Measurements from ENCODE around the gene CLTA. TPM values are rescaled to one million over a fixed set of nuclear protein-coding genes. Genes with fewer than 3 reads are reported as not detected.
"Not testable (repeated sequence)": the region's sequence is repeated elsewhere in the genome, so short reads cannot be mapped to it uniquely, and the experiment has no call there.

Gene CLTA
- total RNA-seq, 2 donors from 2014 or later, result 80.7 to 88.0 TPM

GRCh38 chr9:36154331-36154952, 36.3 kb upstream of the CLTA start:
- peak; percentile 54 for DNase-seq
- intact Hi-C loops (cut with DNase I), result no loop called here
- peak; percentile 58 to 60 for ATAC-seq

GRCh38 chr9:36156116-36156515, 34.6 kb upstream of the CLTA start:
- intact Hi-C loops (cut with DNase I), result no loop called here
- DNase-seq, result no peak
- ATAC-seq, result no peak

DNA sequence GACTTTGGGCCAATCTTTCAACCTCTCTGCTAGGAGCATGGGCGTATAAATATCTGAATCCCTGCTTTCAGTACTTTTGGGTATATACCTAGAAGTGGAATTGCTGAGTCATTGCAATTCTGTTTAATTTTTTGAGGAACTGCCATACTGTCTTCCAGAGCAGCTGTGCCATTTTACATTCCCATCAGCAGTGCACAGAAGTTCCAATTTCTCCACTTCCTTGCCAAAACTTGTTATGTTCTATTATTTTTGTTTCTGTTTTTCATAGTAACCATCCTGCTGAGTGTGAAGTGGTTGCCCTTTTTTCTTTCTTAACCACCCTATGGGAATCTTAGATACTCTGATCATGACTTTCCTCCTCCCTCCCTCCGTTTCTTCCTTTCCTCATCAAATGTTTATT, 32.6 kb upstream of the CLTA start:
- DNase-seq (no peak), ATAC-seq (peak; percentile 51 to 54)
- intact Hi-C loops (cut with DNase I), result no loop called here

- ATAC-seq (peak; percentile 20 to 54), DNase-seq (no peak)
- intact Hi-C loops (cut with DNase I), result no loop called here
These were observed 31.8 kb upstream of the CLTA start for GRCh38 chr9:36158917-36159316.

GRCh38 chr9:36159509-36159908, 31.2 kb upstream of the CLTA start:
- DNase-seq; ATAC-seq; intact Hi-C loops (cut with DNase I): not testable (repeated sequence)

DNA sequence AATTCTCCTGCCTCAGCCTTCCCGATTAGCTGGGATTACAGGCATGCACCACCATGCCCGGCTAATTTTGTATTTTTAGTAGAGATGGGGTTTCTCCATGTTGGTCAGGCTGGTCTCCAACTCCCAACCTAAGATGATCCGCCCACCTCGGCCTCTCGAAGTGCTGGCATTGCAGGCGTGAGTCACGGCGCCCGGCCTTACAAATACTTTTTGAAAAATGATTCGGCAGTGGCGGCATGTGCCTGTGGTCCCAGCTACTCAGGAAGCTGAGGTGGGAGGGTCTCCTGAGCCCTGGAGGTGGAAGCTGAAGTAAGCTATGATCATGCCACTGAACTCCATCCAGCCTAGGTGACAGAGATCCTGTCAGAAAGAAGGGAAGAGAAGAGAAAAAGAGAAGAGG, 30.6 kb upstream of the CLTA start:
- DNase-seq, ATAC-seq: not testable (repeated sequence)
- intact Hi-C loops (cut with DNase I), result loop anchor here (10.0 kb wide), 2 partner anchors 55 to 205 kb away; partner anchors contain the start of gene OR2S2 (in 1 of the 2)

DNA sequence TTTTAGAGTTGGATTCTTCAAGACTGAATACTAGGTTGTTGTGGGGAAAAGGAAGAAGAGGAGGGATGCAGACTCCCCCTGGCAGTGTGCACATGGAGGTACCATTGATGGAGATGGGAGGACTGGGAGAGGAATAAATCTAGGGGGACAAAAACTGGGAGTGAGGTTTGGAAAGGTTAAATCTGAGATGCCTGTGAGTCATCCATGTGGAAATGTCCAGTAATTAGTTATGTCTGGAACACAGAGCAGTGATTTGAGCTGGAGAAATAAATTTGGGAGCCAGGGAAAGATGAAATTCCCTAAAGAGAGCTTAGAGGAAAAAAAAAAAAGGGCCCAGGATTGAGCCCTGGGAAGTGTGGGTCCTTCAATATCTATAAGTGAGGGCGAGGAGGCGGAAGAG, 29.5 kb upstream of the CLTA start:
- intact Hi-C loops (cut with DNase I), result loop anchor here (10.0 kb wide), 2 partner anchors 56 to 206 kb away; partner anchors contain the start of gene OR2S2 (in 1 of the 2)
- DNase-seq, result no peak
- no peak for ATAC-seq

- DNase-seq (no peak), ATAC-seq (no peak)
- intact Hi-C loops (cut with DNase I), result loop anchor here (10.0 kb wide), 2 partner anchors 57 to 207 kb away; partner anchors contain the start of gene OR2S2 (in 1 of the 2)
These were observed 28.4 kb upstream of the CLTA start for GRCh38 chr9:36162211-36162738.

DNA sequence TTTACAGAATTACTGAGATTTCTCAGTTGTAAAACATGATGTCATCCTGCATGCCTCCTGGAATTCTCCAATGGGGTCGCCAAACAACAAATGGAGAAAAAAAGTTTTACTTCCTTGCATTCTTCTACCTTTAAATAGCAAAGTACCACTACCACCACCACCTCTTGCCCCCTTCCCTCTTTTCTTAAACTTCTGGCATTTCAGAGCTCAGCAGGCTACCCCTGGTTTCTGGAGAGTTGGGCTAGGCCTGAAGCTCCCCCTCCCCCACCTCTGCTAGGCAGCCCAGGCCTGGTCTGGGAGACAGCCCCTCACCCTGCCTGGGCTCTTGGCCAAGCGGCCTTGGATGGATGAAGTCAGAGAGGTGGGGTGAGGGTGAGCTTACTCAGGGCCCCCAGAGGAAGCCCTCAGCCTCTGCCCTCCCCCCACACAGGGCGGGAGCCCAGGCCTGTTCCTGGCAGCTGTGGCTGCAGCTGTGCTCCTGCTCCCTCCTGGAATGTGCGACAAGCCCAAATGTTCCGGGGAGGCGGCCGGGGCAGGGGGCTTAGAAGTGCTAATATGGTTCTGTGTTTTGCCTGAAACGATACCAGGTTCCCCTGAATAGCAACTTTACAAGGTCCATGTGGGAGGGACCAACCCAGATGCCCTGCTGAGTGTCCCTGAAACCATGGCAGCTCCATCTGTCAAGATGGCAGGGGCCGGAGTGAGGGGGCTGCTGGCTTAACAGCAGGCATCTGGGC, 27.5 kb upstream of the CLTA start:
- DNase-seq, result peak; percentile 67
- intact Hi-C loops (cut with DNase I), result loop anchor here (10.0 kb wide), 2 partner anchors 58 to 208 kb away; partner anchors contain the start of gene OR2S2 (in 1 of the 2)
- ATAC-seq, result peak; percentile 51 to 56

- ATAC-seq (no peak), DNase-seq (no peak)
- intact Hi-C loops (cut with DNase I), result loop anchor here (10.0 kb wide), 2 partner anchors 59 to 209 kb away; partner anchors contain the start of gene OR2S2 (in 1 of the 2)
These were observed 26.9 kb upstream of the CLTA start for GRCh38 chr9:36163786-36164170.

GRCh38 chr9:36164372-36164771, 26.3 kb upstream of the CLTA start:
- intact Hi-C loops (cut with DNase I), result loop anchor here (10.0 kb wide), 2 partner anchors 60 to 210 kb away; partner anchors contain the start of gene OR2S2 (in 1 of the 2)
- ATAC-seq (no peak), DNase-seq (peak; percentile 37)

DNA sequence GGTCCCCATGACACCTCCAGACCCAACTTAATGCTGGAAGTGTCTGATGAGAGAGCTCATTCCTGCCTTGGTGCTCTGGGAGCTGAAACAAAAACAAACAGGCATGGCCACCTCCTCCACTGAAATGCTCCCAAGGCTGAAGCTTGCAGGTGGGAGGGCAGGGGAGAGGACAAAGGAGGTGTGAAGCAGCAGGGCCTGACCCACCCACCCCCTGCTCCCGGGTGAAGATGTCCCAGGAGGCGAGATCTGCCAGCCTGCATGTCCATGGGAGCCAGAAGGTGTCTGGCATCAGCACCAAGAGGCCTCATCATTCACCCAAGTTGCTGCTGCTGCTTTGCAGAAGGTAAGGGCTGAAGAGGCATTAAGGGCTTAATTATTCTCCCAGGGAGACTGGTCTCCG, 25.7 kb upstream of the CLTA start:
- no peak for ATAC-seq
- intact Hi-C loops (cut with DNase I), result loop anchor here (10.0 kb wide), 2 partner anchors 60 to 210 kb away; partner anchors contain the start of gene OR2S2 (in 1 of the 2)
- DNase-seq, result no peak

- ATAC-seq (peak; percentile 13 to 51), DNase-seq (no peak)
- intact Hi-C loops (cut with DNase I), result loop anchor here (1.0 to 10.0 kb wide), 3 partner anchors 61 to 211 kb away; partner anchors contain the start of gene OR2S2 (in 1 of the 2)
These were observed 24.9 kb upstream of the CLTA start for GRCh38 chr9:36165826-36166167.

DNA sequence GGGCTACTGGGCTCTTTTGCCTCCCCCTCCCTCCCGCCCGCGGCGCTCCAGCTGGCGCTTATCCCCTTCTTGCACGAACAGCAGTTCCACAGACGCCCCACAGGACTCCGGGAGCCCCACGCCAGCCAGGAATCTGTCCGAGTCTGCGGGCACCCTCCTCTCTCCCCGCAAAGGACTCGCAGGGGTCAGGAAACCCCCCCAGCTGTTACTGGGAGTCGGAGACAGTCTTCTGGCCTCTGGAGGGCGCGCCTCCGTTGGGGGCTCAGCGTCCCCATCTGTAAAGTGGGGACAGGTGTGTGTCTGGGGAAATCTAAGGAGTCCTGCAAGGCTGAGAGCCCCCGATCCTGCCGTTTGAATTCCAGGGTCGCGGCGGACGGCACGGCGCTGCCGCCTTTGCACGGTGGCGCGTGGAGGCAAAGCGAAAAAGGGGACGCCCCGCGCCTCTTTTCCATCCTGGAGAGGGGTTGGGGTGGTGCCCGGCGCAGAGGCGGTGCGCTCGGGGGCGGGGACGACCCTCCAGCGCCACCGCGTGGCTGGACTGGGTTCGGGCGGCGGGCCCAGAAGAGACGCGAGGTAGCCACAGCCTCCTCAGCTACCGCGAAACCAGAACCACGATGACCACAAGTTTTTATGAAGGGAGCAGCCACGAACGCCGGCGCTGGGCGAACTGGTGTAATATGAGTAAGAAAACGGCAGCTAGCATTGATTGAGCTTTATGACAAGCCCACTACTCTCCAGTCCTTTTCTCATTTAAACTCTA, 24.4 kb upstream of the CLTA start:
- ATAC-seq, result peak; percentile 91 to 94
- intact Hi-C loops (cut with DNase I), result loop anchor here (1.0 to 10.0 kb wide), 3 partner anchors 62 to 212 kb away; partner anchors contain the start of gene OR2S2 (in 1 of the 2)
- peak; percentile 84 for DNase-seq

DNA sequence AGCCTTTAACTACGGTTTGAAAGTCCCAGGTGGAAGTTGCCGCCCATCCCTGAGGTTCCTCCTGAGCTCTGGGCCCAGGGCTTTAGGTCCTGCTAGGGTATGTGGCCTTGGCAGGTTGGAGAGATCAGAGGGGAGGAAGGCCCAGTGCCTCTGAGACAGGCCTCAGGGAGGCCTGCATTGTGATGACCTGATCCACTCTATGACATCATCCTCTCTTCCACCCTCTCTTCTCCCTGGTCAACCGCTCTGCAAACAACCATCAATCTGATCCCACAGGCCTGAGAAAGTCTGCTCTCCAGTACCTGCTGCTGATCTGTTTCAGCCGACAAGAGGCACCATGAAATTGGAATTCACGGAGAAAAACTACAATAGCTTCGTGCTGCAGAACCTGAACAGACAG, 21.6 kb upstream of the CLTA start, which contains the start of gene CCIN:
Gene CCIN, plus strand, starts transcription at position 223 of the 400 bp plus-strand sequence. Its CDS starts 115 bp downstream, at position 338.
- ATAC-seq, result no peak
- no peak for DNase-seq
- intact Hi-C loops (cut with DNase I), result loop anchor here (10.0 kb wide), 2 partner anchors 64 to 214 kb away; partner anchors contain the start of gene OR2S2 (in 1 of the 2)

GRCh38 chr9:36169708-36170107, 21.0 kb upstream of the CLTA start:
- intact Hi-C loops (cut with DNase I), result loop anchor here (10.0 kb wide), 2 partner anchors 65 to 215 kb away; partner anchors contain the start of gene OR2S2 (in 1 of the 2)
- no peak for ATAC-seq
- no peak for DNase-seq

- intact Hi-C loops (cut with DNase I), result no loop called here
- no peak for ATAC-seq
- no peak for DNase-seq
These were observed 20.2 kb upstream of the CLTA start for GRCh38 chr9:36170531-36170930.

- intact Hi-C loops (cut with DNase I), result no loop called here
- no peak for DNase-seq
These were observed 16.9 kb upstream of the CLTA start for GRCh38 chr9:36173861-36174260.

DNA sequence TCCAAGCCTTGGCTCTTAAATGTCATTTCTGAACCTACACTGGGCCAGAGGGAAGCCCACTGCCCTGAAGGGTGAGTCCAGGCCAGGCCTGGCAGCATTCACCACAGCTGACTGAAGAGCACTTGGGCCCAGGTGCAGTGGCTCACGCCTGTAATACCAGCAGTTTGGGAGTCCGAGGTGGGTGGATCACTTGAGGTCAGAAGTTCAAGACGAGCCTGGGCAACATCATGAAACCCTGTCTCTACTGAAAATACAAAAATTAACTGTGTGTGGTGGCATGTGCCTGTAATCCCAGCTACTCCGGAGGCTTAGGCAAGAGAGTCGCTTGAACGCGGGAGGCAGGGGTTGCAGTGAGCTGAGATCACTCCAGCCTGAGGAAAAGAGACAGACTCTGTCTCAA, 16.4 kb upstream of the CLTA start:
- intact Hi-C loops (cut with DNase I), result no loop called here
- no peak for DNase-seq
- no peak for ATAC-seq

More at GRCh38 chr9:36173861-36174260, 16.9 kb upstream of the CLTA start:
- ATAC-seq, result no peak

Data from left cardiac atrium (tissue), 4 donors.